ENCODE data around the gene HSD17B1.
A peak's percentile ranks its signal among the peaks of the same experiment; 100 is the strongest.

HSD17B1 gene

DNA sequence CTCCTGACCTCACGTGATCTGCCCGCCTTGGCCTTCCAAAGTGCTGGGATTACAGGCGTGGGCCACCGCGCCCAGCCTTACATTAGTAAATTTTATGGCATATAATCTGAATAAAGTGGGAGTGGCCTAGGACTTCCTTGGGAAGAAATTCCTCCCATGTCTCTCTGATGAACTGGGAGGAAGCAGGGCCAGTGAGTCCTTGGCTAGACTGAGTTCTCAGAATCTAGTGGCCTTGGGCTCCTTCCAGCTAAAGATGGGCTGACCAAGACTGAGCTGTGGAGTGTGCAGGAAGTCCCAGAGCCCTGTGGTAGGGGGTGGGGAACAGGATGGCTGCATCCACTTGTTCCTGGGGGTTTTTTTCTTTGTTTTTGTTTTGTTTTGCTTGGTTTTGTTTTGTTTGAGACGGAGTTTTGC lies 26.7 kb upstream of the HSD17B1 start:
- TF ChIP-seq, protein P1, sequence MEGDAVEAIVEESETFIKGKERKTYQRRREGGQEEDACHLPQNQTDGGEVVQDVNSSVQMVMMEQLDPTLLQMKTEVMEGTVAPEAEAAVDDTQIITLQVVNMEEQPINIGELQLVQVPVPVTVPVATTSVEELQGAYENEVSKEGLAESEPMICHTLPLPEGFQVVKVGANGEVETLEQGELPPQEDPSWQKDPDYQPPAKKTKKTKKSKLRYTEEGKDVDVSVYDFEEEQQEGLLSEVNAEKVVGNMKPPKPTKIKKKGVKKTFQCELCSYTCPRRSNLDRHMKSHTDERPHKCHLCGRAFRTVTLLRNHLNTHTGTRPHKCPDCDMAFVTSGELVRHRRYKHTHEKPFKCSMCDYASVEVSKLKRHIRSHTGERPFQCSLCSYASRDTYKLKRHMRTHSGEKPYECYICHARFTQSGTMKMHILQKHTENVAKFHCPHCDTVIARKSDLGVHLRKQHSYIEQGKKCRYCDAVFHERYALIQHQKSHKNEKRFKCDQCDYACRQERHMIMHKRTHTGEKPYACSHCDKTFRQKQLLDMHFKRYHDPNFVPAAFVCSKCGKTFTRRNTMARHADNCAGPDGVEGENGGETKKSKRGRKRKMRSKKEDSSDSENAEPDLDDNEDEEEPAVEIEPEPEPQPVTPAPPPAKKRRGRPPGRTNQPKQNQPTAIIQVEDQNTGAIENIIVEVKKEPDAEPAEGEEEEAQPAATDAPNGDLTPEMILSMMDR (IDR thresholded peaks at IDR 0.05): no peak
- H3K27ac ChIP-seq: peak overlapping the region; percentile 92

DNA sequence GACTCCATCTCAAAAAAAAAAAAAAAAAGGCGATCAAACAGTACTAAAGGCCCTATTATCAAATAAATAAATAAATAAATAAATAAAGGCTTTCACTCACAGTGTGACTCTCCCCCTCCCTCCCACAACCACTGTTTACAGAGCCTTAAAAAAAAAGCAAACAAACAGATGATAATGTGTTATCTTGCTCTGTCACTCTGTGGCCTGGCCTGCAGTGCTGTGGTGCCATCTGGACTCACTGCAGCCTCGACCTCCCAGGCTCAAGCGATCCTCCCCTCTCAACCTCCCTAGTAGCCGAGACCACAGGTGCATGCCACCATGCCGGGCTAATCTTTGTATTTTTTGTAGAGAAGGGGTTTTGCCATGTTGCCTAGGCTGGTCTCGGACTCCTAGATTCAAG lies 24.8 kb upstream of the HSD17B1 start:
- Histone ChIP-seq H3K4me3 (no peak overlapping the region), H3K4me1 (peaks cover 3 to 63% (median 39%) of the 10 kb centered on the region in 4 donors), H3K9me3 (no peaks in the 10 kb centered on the region), H3K27ac (no peak overlapping the region), H3K27me3 (no peaks in the 10 kb centered on the region), H3K36me3 (no peaks in the 10 kb centered on the region)
- DNase-seq: no peak
- TF ChIP-seq, protein P1 (IDR thresholded peaks at IDR 0.05): no peak
- intact Hi-C loops (cut with DNase I; ENCODE audit: low total_unique reads): no loop called here

More for the DNA sequence above, 26.7 kb upstream of the HSD17B1 start:
- Histone ChIP-seq H3K27me3 (no peaks in the 10 kb centered on the region), H3K4me1 (peaks cover 9 to 69% (median 50%) of the 10 kb centered on the region in 4 donors), H3K9me3 (no peaks in the 10 kb centered on the region), H3K36me3 (peaks cover 0 to 9% (median 0%) of the 10 kb centered on the region in 3 donors), H3K4me3 (no peak overlapping the region)
- peak in 1 of 2 donors; percentile 84 for DNase-seq
- intact Hi-C loops (cut with DNase I; ENCODE audit: low total_unique reads): no loop called here

DNA sequence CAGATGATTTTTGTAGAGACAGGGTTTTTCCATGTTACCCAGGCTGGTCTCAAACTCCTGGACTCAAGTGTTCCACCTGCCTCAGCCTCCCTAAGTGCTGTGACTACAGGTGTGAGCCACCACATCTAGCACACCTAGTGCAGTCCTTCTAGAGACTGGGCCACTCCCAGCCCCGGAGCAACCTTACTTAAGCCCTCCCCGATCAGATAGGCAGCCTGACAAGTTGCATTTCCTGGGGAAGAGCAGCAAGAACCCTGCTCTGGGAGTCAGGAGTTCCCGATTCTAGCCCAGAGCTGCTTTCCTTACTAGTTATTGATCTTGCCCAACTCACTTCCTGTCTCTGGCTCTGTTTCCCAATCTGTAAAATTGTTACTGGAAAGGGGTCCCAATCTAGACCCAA lies 23.7 kb upstream of the HSD17B1 start:
- H3K27ac ChIP-seq: no peak overlapping the region
- TF ChIP-seq, protein P1 (IDR thresholded peaks at IDR 0.05): no peak
- intact Hi-C loops (cut with DNase I; ENCODE audit: low total_unique reads): no loop called here

DNA sequence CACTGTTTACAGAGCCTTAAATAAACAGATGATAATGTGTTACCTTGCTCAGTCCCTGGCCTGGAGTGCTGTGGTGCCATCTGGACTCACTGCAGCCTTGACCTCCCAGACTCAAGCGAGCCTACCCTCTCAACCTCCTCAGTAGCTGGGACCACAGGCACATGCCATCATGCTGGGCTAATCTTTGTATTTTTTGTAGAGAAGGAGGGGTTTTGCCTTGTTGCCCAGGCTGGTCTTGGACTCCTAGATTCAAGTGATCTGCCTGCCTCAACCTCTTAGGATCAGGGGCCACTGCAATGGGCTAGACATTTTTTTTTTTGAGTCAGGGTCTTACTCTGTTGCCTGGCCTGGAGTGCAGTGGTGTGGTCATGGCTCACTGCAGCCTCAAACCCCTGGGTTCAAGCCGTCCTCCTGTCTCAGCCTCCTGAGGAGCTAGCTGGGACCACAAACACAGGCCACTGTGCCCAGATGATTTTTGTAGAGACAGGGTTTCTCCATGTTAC lies 21.7 kb upstream of the HSD17B1 start:
- H3K27ac ChIP-seq: peak overlapping the region; percentile 88 to 89
- H3K9me3 ChIP-seq: no peaks in the 10 kb centered on the region
- TF ChIP-seq, protein P1 (IDR thresholded peaks at IDR 0.05): no peak
- no peaks in the 10 kb centered on the region for H3K27me3 ChIP-seq
- H3K4me1 ChIP-seq: peaks cover 0 to 53% (median 29%) of the 10 kb centered on the region in 4 donors
- no peaks in the 10 kb centered on the region for H3K36me3 ChIP-seq
- intact Hi-C loops (cut with DNase I; ENCODE audit: low total_unique reads): no loop called here
- DNase-seq: no peak
- no peak overlapping the region for H3K4me3 ChIP-seq

More for the DNA sequence above, 23.7 kb upstream of the HSD17B1 start:
- no peaks in the 10 kb centered on the region for H3K9me3 ChIP-seq
- no peak overlapping the region for H3K4me3 ChIP-seq
- peaks cover 0 to 58% (median 30%) of the 10 kb centered on the region in 4 donors for H3K4me1 ChIP-seq
- H3K27me3 ChIP-seq: no peaks in the 10 kb centered on the region
- no peaks in the 10 kb centered on the region for H3K36me3 ChIP-seq
- DNase-seq: no peak

DNA sequence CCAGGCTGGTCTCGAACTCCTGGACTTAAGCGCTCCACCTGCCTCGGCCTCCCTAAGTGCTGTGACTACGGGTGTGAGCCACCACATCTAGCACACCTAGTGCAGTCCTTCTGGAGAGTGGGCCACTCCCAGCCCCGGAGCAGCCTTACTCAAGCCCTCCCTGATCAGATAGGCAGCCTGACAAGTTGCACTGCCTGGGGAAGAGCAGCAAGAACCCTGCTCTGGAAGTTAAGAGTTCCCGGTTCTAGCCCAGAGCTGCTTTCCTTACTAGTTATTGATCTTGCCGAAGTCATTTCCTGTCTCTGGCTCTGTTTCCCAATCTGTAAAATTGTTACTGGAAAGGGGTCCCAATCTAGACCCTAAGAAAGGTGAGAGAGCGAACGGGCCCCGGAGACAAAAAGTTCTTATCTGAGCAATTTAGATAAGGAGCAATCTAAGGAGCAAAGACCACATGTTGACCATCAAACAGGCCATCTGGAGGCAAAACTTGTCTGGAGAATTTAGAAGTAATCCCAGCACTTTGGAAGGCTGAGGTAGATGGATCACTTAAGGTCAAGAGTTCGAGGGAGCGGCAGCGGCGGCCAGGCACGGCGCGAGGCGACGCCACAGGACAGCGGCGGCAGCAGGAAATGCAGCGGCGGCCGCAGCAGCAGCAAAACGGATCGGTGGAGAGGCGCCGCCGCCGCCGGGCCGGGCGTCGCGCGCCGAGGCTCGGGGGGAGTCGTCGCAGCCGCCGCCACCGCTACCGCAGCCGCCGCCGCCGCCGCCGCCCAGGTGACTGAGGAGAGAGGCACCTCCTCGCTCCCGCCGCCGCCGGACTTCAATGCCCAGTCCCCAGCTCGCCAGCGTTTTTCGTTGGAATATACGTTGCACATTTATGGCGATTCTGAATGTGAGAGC lies 21.0 kb upstream of the HSD17B1 start:
- H3K36me3 ChIP-seq: no peaks in the 10 kb centered on the region
- peaks cover 0 to 47% (median 27%) of the 10 kb centered on the region in 4 donors for H3K4me1 ChIP-seq
- no peaks in the 10 kb centered on the region for H3K27me3 ChIP-seq
- no peaks in the 10 kb centered on the region for H3K9me3 ChIP-seq
- H3K4me3 ChIP-seq: peak overlapping the region; percentile 54 to 62
- TF ChIP-seq, protein P1 (IDR thresholded peaks at IDR 0.05): peak; percentile 64 to 73
- peak; percentile 61 to 81 for DNase-seq
- intact Hi-C loops (cut with DNase I; ENCODE audit: low total_unique reads): no loop called here
- peak overlapping the region; percentile 88 to 89 for H3K27ac ChIP-seq

Data from tibial artery (tissue), 4 donors.